ENCODE results near the gene SGK1. TPM values are rescaled to one million over a fixed set of nuclear protein-coding genes. Genes with fewer than 3 reads are reported as not detected.

The SGK1 gene
- total RNA-seq, 1 donor from 2014 or later: 6.3 TPM

GRCh38 chr6:134347885-134348805 lies 30.2 kb upstream of the SGK1 start:
- H3K27me3 Mint-ChIP-seq (ENCODE audit: unreplicated experiment): peaks cover 4% of the 10 kb centered on the region
- no peak overlapping the region for H3K27ac Mint-ChIP-seq (ENCODE audit: unreplicated experiment)
- no peaks in the 10 kb centered on the region for H3K9me3 Mint-ChIP-seq (ENCODE audit: unreplicated experiment)
- no peaks in the 10 kb centered on the region for H3K36me3 Mint-ChIP-seq (ENCODE audit: unreplicated experiment)
- TF ChIP-seq, protein P1, sequence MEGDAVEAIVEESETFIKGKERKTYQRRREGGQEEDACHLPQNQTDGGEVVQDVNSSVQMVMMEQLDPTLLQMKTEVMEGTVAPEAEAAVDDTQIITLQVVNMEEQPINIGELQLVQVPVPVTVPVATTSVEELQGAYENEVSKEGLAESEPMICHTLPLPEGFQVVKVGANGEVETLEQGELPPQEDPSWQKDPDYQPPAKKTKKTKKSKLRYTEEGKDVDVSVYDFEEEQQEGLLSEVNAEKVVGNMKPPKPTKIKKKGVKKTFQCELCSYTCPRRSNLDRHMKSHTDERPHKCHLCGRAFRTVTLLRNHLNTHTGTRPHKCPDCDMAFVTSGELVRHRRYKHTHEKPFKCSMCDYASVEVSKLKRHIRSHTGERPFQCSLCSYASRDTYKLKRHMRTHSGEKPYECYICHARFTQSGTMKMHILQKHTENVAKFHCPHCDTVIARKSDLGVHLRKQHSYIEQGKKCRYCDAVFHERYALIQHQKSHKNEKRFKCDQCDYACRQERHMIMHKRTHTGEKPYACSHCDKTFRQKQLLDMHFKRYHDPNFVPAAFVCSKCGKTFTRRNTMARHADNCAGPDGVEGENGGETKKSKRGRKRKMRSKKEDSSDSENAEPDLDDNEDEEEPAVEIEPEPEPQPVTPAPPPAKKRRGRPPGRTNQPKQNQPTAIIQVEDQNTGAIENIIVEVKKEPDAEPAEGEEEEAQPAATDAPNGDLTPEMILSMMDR (IDR thresholded peaks at IDR 0.05; ENCODE audit: partially characterized antibody, unreplicated experiment): no peak
- no peak overlapping the region for H3K4me3 Mint-ChIP-seq (ENCODE audit: unreplicated experiment)
- H3K4me1 Mint-ChIP-seq (ENCODE audit: low read depth, unreplicated experiment): no peaks in the 10 kb centered on the region
- DNase-seq: no peak

- peaks cover 4% of the 10 kb centered on the region for H3K27me3 Mint-ChIP-seq (ENCODE audit: unreplicated experiment)
- H3K27ac Mint-ChIP-seq (ENCODE audit: unreplicated experiment): no peak overlapping the region
- H3K36me3 Mint-ChIP-seq (ENCODE audit: unreplicated experiment): no peaks in the 10 kb centered on the region
- DNase-seq: no peak
- H3K4me1 Mint-ChIP-seq (ENCODE audit: low read depth, unreplicated experiment): no peaks in the 10 kb centered on the region
- TF ChIP-seq, protein P1 (IDR thresholded peaks at IDR 0.05; ENCODE audit: partially characterized antibody, unreplicated experiment): no peak
- H3K4me3 Mint-ChIP-seq (ENCODE audit: unreplicated experiment): no peak overlapping the region
- no peaks in the 10 kb centered on the region for H3K9me3 Mint-ChIP-seq (ENCODE audit: unreplicated experiment)
Observed at GRCh38 chr6:134346932-134347545, 29.1 kb upstream of the SGK1 start.

DNA sequence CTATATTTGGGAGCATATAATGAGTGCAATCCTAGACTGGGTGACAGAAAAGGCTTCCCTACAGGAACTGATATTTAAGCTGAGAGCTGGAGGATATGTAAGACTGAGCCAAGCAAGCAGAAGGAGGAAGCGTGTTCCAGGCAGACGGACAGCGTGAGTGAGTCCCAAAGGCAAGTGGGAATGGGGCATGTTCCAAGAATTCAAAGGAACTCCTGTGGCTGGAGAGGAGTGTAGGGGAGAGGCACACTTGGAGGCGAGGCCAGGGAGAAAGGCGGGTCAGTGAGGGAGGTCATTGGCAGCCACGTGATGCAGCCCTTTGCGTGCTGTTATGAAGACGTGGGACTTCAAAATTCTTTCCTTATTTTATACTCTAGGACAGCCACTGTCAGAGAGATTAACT lies 27.9 kb upstream of the SGK1 start:
- Mint-ChIP-seq H3K27ac (ENCODE audit: unreplicated experiment) (no peak overlapping the region), H3K4me3 (ENCODE audit: unreplicated experiment) (no peak overlapping the region), H3K9me3 (ENCODE audit: unreplicated experiment) (no peaks in the 10 kb centered on the region), H3K27me3 (ENCODE audit: unreplicated experiment) (peaks cover 4% of the 10 kb centered on the region), H3K36me3 (ENCODE audit: unreplicated experiment) (no peaks in the 10 kb centered on the region), H3K4me1 (ENCODE audit: low read depth, unreplicated experiment) (no peaks in the 10 kb centered on the region)
- TF ChIP-seq, protein P1 (IDR thresholded peaks at IDR 0.05; ENCODE audit: partially characterized antibody, unreplicated experiment): no peak
- no peak for DNase-seq

DNA sequence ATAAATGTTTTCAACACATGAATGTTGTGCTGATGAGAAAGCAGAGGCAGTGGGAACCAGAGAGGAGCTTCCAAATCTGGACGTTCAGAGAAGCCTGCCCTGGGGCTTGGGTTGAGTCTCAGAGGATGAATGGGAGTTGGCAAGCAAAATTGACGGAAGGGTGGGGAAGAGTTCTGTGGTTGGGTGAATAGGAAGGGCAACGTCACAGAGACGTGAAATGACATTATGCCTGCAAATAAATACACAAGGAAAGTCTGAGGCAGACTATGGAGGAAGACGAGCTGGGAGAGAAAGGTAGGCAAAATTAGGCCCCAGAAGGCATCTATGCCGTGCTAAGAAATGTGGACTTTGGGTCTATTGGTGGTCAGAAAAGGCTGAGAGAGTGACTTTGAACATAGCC lies 25.2 kb upstream of the SGK1 start:
- H3K27ac Mint-ChIP-seq (ENCODE audit: unreplicated experiment): no peak overlapping the region
- H3K36me3 Mint-ChIP-seq (ENCODE audit: unreplicated experiment): no peaks in the 10 kb centered on the region
- peaks cover 4% of the 10 kb centered on the region for H3K27me3 Mint-ChIP-seq (ENCODE audit: unreplicated experiment)
- DNase-seq: no peak
- H3K9me3 Mint-ChIP-seq (ENCODE audit: unreplicated experiment): no peaks in the 10 kb centered on the region
- H3K4me3 Mint-ChIP-seq (ENCODE audit: unreplicated experiment): no peak overlapping the region
- TF ChIP-seq, protein P1 (IDR thresholded peaks at IDR 0.05; ENCODE audit: partially characterized antibody, unreplicated experiment): no peak
- H3K4me1 Mint-ChIP-seq (ENCODE audit: low read depth, unreplicated experiment): no peaks in the 10 kb centered on the region
